ENCODE results near the gene GGA2.
A peak's percentile ranks its signal among the peaks of the same experiment; 100 is the strongest.
"Not testable (repeated sequence)": the region's sequence is repeated elsewhere in the genome, so short reads cannot be mapped to it uniquely, and the experiment has no call there.

The GGA2 gene

GRCh38 chr16:23465179-23465578 lies 45.1 kb downstream of the GGA2 start:
- no peak for DNase-seq

GRCh38 chr16:23464196-23464595 lies 46.1 kb downstream of the GGA2 start:
- no peak for DNase-seq

GRCh38 chr16:23462994-23463393 lies 47.3 kb downstream of the GGA2 start:
- not testable (repeated sequence) for DNase-seq

GRCh38 chr16:23453338-23454052 lies 56.8 kb downstream of the GGA2 start:
- DNase-seq = no peak

GRCh38 chr16:23452572-23453337 lies 57.5 kb downstream of the GGA2 start, which contains the start of gene COG7:
Gene COG7, minus strand, starts transcription at chr16:23453189. Its CDS starts 195 bp downstream, at chr16:23452994.
- DNase-seq = peak; percentile 83 to 89

GRCh38 chr16:23452221-23452571 lies 58.1 kb downstream of the GGA2 start:
- no peak for DNase-seq

- DNase-seq = no peak
Observed at GRCh38 chr16:23448392-23448791, 61.9 kb downstream of the GGA2 start.

GRCh38 chr16:23437542-23437941 lies 72.8 kb downstream of the GGA2 start:
- DNase-seq = not testable (repeated sequence)

- DNase-seq = no peak
Observed at GRCh38 chr16:23436951-23437350, 73.3 kb downstream of the GGA2 start.

- peak; percentile 56 to 73 for DNase-seq
Observed at GRCh38 chr16:23435500-23435899, 74.8 kb downstream of the GGA2 start.

GRCh38 chr16:23434380-23434779 lies 75.9 kb downstream of the GGA2 start:
- peak; percentile 7 to 72 for DNase-seq

GRCh38 chr16:23433261-23433920 lies 76.9 kb downstream of the GGA2 start:
- no peak for DNase-seq

GRCh38 chr16:23432176-23433128 lies 77.8 kb downstream of the GGA2 start:
- DNase-seq = no peak

- no peak for DNase-seq
Observed at GRCh38 chr16:23428351-23428750, 81.9 kb downstream of the GGA2 start.

GRCh38 chr16:23424292-23424958 lies 85.9 kb downstream of the GGA2 start:
- DNase-seq = no peak

- no peak for DNase-seq
Observed at GRCh38 chr16:23423496-23424049, 86.7 kb downstream of the GGA2 start.

- no peak for DNase-seq
Observed at GRCh38 chr16:23420011-23420410, 90.3 kb downstream of the GGA2 start.

GRCh38 chr16:23416816-23417215 lies 93.5 kb downstream of the GGA2 start:
- DNase-seq = no peak

- no peak for DNase-seq
Observed at GRCh38 chr16:23414731-23415130, 95.6 kb downstream of the GGA2 start.
